GM12878 (cell line): ENCODE results near the gene CTXND1. TPM values are rescaled to one million over a fixed set of nuclear protein-coding genes. Genes with fewer than 3 reads are reported as not detected.

Experiments
- ATAC-seq: fragments of 200-7000 bp; cut with Tn5 transposase; 3 replicates; pipeline ENCODE4 v1.9.1; 2020; ENCODE audit warnings: mild to moderate bottlenecking, moderate library complexity
- BruUV-seq: library from RNA; stranded (reverse); fragments of 400-500 nt; replicated peaks from 2 replicates; lab custom pipeline; 2021; lab: Mats Ljungman, UMichigan
- CTCF ChIA-PET: fragments of 300-600 bp; sonication (Branson Sonifier 250); formaldehyde crosslinking; extraction: SDS; loops from one replicate; lab custom pipeline; 2021; ENCODE audit warnings: inconsistent platforms; lab: Yijun Ruan, JAX
- POLR2A ChIA-PET: fragments of 350-600 bp; formaldehyde crosslinking; extraction: SDS; loops from one replicate; lab custom pipeline; 2021; ENCODE audit warnings: inconsistent platforms; lab: Charles Lee
- RAD21 ChIA-PET: fragments of 300-600 bp; sonication (Branson Sonifier 250); formaldehyde crosslinking; loops from one replicate; lab custom pipeline; 2023; ENCODE audit warnings: antibody characterized with exemption; ENCODE audit not compliant: unreplicated experiment; lab: Charles Lee
- SMC1A ChIA-PET: fragments of 300-600 bp; sonication (Branson Sonifier 250); formaldehyde crosslinking; loops from one replicate; lab custom pipeline; 2023; ENCODE audit not compliant: unreplicated experiment, uncharacterized antibody; lab: Charles Lee
- DNase-seq: peaks from one replicate; pipeline ENCODE4 v3.0.0-alpha.2; 2011; ENCODE audit warnings: low read depth, low spot score
- FAIRE-seq: peaks from 3 replicates; lab custom pipeline; 2011; peaks lifted over from hg19 to GRCh38; lab: Jason Lieb, UNC
- H2AFZ ChIP-seq: 2 replicates; pipeline ENCODE4 v1.6.0; 2011; ENCODE audit warnings: low read depth, low read length, control low read depth; ENCODE audit not compliant: control insufficient read depth
- H3K27ac ChIP-seq: 2 replicates; pipeline ENCODE4 v1.5.1; 2011; ENCODE audit warnings: control low read depth; ENCODE audit not compliant: control insufficient read depth, insufficient read depth
- H3K27me3 ChIP-seq, 2 experiments: replicated peaks in 1 of 2; 2 replicates each; pipeline versions ENCODE4 v1.6.0 to v1.6.1; 2011; ENCODE audit warnings: low read length in 1 of 2; ENCODE audit not compliant: control insufficient read depth in 2 of 2, insufficient read depth in 2 of 2
- H3K36me3 ChIP-seq, 2 experiments: 2 replicates each; pipeline ENCODE4 v1.5.1; 2011; ENCODE audit warnings: low read length in 1 of 2; ENCODE audit not compliant: control insufficient read depth in 2 of 2, insufficient read depth in 2 of 2
- H3K4me1 ChIP-seq: 2 replicates; pipeline ENCODE4 v1.6.1; 2011; ENCODE audit warnings: mild to moderate bottlenecking, low read length, moderate library complexity, mixed read lengths; ENCODE audit not compliant: control insufficient read depth, insufficient read depth
- H3K4me2 ChIP-seq: 2 replicates; pipeline ENCODE4 v1.6.0; 2011; ENCODE audit warnings: control low read depth; ENCODE audit not compliant: control insufficient read depth, insufficient read depth
- H3K4me3 ChIP-seq: fragments of 200-600 bp; sonication (generic); 2 replicates; pipeline ENCODE4 v1.5.1; 2016
- H3K79me2 ChIP-seq: 2 replicates; pipeline ENCODE4 v1.6.0; 2011; ENCODE audit warnings: low read length; ENCODE audit not compliant: control insufficient read depth, insufficient read depth
- H3K9ac ChIP-seq: 2 replicates; pipeline ENCODE4 v1.8.0; 2011; ENCODE audit warnings: low read length, control low read depth, mixed read lengths; ENCODE audit not compliant: control insufficient read depth, insufficient read depth
- H3K9me3 ChIP-seq: replicated peaks from 3 replicates; pipeline ENCODE4 v1.5.1; 2011; ENCODE audit warnings: mild to moderate bottlenecking, low read length; ENCODE audit not compliant: control insufficient read depth, insufficient read depth
- H4K20me1 ChIP-seq: 2 replicates; pipeline ENCODE4 v1.6.0; 2011; ENCODE audit not compliant: control insufficient read depth, insufficient read depth
- PML ChIP-seq: IDR thresholded peaks from 2 replicates; pipeline ENCODE4 v1.6.1; 2012; ENCODE audit warnings: low read length, inconsistent platforms
- WGBS: methylation state at CpG from one replicate; pipeline ENCODE4 v1.1.6; 2016; ENCODE audit warnings: low lambda C conversion rate; ENCODE audit not compliant: insufficient replicate concordance, insufficient coverage; ENCODE audit errors: missing lambda C conversion rate; 5-methylcytosine and 5-hydroxymethylcytosine counted together
- in situ Hi-C: fragments of 300-500 bp; cut with MboI; formaldehyde crosslinking; loops from 9 replicates; pipeline ENCODE4 v1.14.3; 2018; ENCODE audit warnings: mixed read lengths
- intact Hi-C: fragments of 100-400 bp; cut with micrococcal nuclease; formaldehyde crosslinking; loops from one replicate; pipeline ENCODE4 v1.14.2; 2022; ENCODE audit not compliant: unreplicated experiment
- polyA plus RNA-seq, 11 experiments: library from polyadenylated mRNA; depleted of rRNA in 4 of 11; unstranded in 6 of 11; stranded (reverse) in 5 of 11; fragments of >200 nt; fragmentation: Nextera tagmentation in 4 of 11; fragmentation: Illumina TruSeq in 1 of 11; extraction: Ambion mirVana in 4 of 11; extraction: Trizol in 1 of 11; gene quantifications; 1 replicate in 1 of 11; 2 replicates in 10 of 11; pipeline versions ENCODE4 v1.2.1 to v1.2.3, GENCODE V29; 2011 to 2016; ENCODE audit warnings: inconsistent platforms in 2 of 11, missing spikeins in 2 of 11, low read depth in 1 of 11
- total RNA-seq, 4 experiments: library from RNA; depleted of rRNA in 3 of 4; stranded (reverse); fragments of >200 nt in 3 of 4; fragmentation: Illumina TruSeq in 1 of 4; extraction: Trizol in 1 of 4; gene quantifications; 2 replicates each; pipeline versions ENCODE4 v1.2.1 to v1.2.3, GENCODE V29; 2013 to 2021
- TF ChIP-seq, protein P1 (sequence below): fragments of 450-650 bp; formaldehyde crosslinking; IDR thresholded peaks from 2 replicates; pipeline ENCODE4 v1.4.0; 2020; ENCODE audit warnings: mild to moderate bottlenecking, moderate library complexity

Gene CTXND1
- total and polyA plus RNA-seq, 10 of the 15 experiments (the other 5 are each of a cell fraction or from before 2014, with no cell fraction given): under 0.01 to 0.03 (median 0.02) TPM; not detected in 7

DNA sequence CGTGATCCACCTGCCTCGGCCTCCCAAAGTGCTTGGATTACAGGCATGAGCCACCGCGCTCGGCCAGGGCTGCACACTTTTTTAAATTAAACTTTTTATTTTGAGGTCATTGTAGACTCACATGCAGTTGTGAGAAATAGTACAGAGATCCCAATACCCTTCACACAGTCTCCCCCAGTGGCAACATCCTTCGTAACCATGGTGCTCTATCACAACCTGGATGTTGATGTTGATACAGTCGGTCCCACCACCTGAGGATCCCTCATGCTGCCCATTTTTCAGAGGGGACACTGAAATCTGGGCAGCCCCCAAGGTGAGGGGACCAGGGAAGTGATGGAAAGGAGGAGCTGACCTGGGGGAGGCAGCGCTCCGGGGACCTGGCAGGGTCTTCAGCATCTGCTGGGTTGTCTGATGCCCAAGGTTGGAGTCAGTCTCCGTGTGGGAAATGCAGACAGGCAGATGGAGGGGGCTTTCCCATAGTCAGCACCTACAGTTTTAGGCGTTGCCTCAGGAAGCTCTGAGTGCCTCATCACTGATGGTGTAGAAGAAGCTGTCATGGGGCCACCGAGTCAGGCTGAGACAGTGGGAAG is 82.2 kb downstream of the CTXND1 start (continued):
- TF ChIP-seq, protein P1, sequence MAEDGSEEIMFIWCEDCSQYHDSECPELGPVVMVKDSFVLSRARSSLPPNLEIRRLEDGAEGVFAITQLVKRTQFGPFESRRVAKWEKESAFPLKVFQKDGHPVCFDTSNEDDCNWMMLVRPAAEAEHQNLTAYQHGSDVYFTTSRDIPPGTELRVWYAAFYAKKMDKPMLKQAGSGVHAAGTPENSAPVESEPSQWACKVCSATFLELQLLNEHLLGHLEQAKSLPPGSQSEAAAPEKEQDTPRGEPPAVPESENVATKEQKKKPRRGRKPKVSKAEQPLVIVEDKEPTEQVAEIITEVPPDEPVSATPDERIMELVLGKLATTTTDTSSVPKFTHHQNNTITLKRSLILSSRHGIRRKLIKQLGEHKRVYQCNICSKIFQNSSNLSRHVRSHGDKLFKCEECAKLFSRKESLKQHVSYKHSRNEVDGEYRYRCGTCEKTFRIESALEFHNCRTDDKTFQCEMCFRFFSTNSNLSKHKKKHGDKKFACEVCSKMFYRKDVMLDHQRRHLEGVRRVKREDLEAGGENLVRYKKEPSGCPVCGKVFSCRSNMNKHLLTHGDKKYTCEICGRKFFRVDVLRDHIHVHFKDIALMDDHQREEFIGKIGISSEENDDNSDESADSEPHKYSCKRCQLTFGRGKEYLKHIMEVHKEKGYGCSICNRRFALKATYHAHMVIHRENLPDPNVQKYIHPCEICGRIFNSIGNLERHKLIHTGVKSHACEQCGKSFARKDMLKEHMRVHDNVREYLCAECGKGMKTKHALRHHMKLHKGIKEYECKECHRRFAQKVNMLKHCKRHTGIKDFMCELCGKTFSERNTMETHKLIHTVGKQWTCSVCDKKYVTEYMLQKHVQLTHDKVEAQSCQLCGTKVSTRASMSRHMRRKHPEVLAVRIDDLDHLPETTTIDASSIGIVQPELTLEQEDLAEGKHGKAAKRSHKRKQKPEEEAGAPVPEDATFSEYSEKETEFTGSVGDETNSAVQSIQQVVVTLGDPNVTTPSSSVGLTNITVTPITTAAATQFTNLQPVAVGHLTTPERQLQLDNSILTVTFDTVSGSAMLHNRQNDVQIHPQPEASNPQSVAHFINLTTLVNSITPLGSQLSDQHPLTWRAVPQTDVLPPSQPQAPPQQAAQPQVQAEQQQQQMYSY (CRISPR knock-in tag): no peak

DNA sequence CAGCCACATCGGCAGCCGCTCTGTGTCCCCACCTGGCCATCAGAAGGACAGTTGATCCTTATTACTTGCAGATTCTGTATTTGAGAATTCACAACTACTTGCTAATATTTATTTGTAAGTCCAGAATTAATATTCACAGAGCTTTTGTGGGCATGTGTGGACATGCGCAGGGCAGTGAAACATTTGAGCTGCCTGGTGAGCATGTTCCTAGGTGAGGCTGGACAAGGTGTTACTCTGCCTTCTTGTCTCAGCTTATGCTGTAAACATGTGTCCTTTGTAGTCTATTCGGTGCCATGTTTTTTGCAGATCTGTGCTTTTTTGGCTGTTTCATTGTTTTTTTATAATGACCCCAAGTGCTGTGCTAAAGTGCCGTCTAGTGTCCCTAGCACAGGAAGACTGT is 83.6 kb downstream of the CTXND1 start:
- FAIRE-seq (no peak), ATAC-seq (no peak), DNase-seq (no peak)
- intact Hi-C loops: no loop called here
- Histone ChIP-seq H3K79me2 (no peaks in the 10 kb centered on the region), H4K20me1 (no peaks in the 10 kb centered on the region), H3K4me1 (no peaks in the 10 kb centered on the region; the same call in 1 of the 2 replicates), H2AFZ (no peak overlapping the region), H3K9me3 (no peaks in the 10 kb centered on the region), H3K36me3 (peaks cover 0 to 8% of the 10 kb centered on the region in 2 experiments; a peak in 1 of 4 replicates), H3K9ac (no peak overlapping the region), H3K4me2 (no peak overlapping the region), H3K4me3 (no peak overlapping the region), H3K27ac (no peak overlapping the region), H3K27me3 (no peaks in the 10 kb centered on the region)
- no peak for TF ChIP-seq PML
- no TSS peak for BruUV-seq
- in situ Hi-C loops: no loop called here
- RAD21 ChIA-PET: interaction anchor here (0.6 kb wide), 1 partner anchor 527 kb away, joined by 3 read pairs; no protein-coding TSS in a partner anchor
- WGBS: 100% methylated on average over 5 of the region's 5 CpGs
- SMC1A ChIA-PET: interaction anchor here (0.8 to 1.1 kb wide), 3 partner anchors 9 to 315 kb away, joined by 3 to 4 read pairs (median 3); no protein-coding TSS in a partner anchor
- POLR2A ChIA-PET: interaction anchor here (1.0 kb wide), 1 partner anchor 23 kb away, joined by 3 read pairs; no protein-coding TSS in a partner anchor
- CTCF ChIA-PET: interaction anchor here (1.2 to 1.6 kb wide), 3 partner anchors 19 to 572 kb away, joined by 3 to 4 read pairs (median 3); no protein-coding TSS in a partner anchor
